GM13977 (cell line): ENCODE results near the gene ARPP21.

Experiments used
- DNase-seq: peaks from one replicate; pipeline ENCODE4 v3.0.0; 2012; ENCODE audit warnings: low spot score
- CTCF ChIP-seq: IDR thresholded peaks from 2 replicates; pipeline ENCODE4 v1.5.1; 2012; ENCODE audit warnings: mild to moderate bottlenecking, control low read depth; ENCODE audit not compliant: insufficient read depth; ENCODE audit errors: extremely low read depth, missing control alignments
- in situ Hi-C: fragments of 300-500 bp; cut with MboI; formaldehyde crosslinking; loops from one replicate; pipeline ENCODE4 v1.12.0; 2022; ENCODE audit warnings: low sequenced_read_pairs, low pct_unique_long_range_greater_than_20kb, mixed read lengths, inconsistent platforms; ENCODE audit not compliant: unreplicated experiment

Gene ARPP21

DNA sequence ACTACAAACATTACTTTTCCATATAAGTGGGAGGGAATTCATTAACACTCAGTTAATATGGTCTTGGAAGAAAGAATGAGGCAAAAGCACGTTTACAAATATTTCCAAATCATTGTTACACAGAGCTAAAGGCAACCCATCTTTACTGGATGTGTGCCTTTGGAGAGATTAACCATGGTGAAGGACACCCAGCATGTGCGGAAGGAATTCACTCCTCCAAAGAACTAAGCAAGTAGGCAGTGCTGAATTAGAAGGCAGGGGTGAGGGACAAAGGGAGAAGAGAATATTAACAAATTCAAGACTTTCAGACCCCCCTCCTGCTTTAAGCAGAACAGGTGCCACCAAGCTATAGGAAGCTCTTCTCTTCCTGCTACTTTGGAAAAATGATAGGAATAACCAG lies 10.1 kb downstream of the ARPP21 start:
- TF ChIP-seq CTCF: no peak
- DNase-seq: no peak
- in situ Hi-C loops: no loop called here

- in situ Hi-C loops: no loop called here
- TF ChIP-seq CTCF: no peak
- no peak for DNase-seq
Measured at GRCh38 chr3:35651426-35651825, 12.1 kb downstream of the ARPP21 start.

DNA sequence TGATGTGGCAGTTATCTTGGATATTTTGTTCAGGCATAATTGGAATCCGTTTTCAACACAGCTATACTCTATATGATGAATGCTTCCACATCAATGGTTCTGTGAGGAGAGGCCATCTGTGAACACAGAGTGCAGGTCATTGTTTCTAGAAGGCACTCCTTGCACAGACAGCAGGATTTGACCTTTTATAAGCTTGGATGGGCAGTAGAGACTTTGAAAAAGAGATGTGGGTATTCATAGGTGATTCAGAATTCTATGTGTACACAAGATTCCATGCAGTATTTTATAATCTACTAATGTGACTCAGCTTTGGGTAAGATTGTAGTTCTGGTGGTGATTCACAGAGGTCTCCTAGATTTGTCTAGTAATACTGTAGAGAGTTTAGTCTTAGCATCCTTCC lies 12.5 kb downstream of the ARPP21 start:
- no peak for TF ChIP-seq CTCF
- no peak for DNase-seq
- in situ Hi-C loops: no loop called here

- TF ChIP-seq CTCF: no peak
- in situ Hi-C loops: no loop called here
Measured at GRCh38 chr3:35653347-35653746, 14.0 kb downstream of the ARPP21 start.

DNA sequence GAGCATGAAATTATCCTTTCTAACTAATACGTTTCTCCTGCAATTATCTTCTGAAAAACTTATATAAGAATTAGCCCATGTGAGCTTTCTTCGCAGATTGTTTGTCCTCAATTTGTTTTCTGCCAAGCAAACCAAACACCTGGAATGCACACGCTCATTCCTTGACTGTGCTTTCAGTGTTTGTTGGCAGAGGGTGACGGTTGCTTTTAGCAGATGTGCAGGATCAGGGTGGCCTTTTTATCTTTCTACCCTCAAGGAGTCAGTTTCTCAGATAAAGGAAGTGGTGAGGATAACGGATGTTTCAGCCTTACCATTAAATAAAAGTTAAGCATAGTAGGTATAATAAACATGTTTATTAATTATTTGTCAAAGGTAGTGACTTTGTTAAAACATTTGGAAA lies 15.2 kb downstream of the ARPP21 start:
- TF ChIP-seq CTCF: no peak
- in situ Hi-C loops: no loop called here
- no peak for DNase-seq

More at GRCh38 chr3:35653347-35653746, 14.0 kb downstream of the ARPP21 start:
- no peak for DNase-seq

- DNase-seq: no peak
- no peak for TF ChIP-seq CTCF
- in situ Hi-C loops: no loop called here
Measured at GRCh38 chr3:35658686-35659085, 19.4 kb downstream of the ARPP21 start.

- TF ChIP-seq CTCF: peak; percentile 45
- in situ Hi-C loops: no loop called here
- DNase-seq: no peak
Measured at GRCh38 chr3:35659768-35660167, 20.4 kb downstream of the ARPP21 start.
